Stimulated activated naive B cell treated with anti-CD40 and anti-IgM and Interleukin-4, amounts not matched to agents 10 μg/mL and 1 μg/mL and 100 μg/mL, for 72 hours (primary cell): ENCODE results near the gene TCF7L1.
"Not testable (repeated sequence)": the region's sequence is repeated elsewhere in the genome, so short reads cannot be mapped to it uniquely, and the experiment has no call there.

Experiments used
- ATAC-seq, 2 donors: fragments of 150-1000 bp; cut with Tn5 transposase; replicated peaks; 2 replicates each; pipeline ENCODE4 v1.10.0; 2021; ENCODE audit warnings: moderate library complexity in 1 of 2
- DNase-seq: peaks from one replicate; pipeline ENCODE4 v3.0.0; 2021
- H3K27ac Mint-ChIP-seq: one replicate; pipeline ENCODE4 v1.8.0; 2022; ENCODE audit warnings: mild to moderate bottlenecking, mixed read lengths
- H3K27me3 Mint-ChIP-seq, 2 donors: one replicate each; pipeline ENCODE4 v1.8.0; 2022; ENCODE audit warnings: mixed read lengths in 2 of 2
- H3K36me3 Mint-ChIP-seq, 2 donors: one replicate each; pipeline ENCODE4 v1.8.0; 2022; ENCODE audit warnings: mixed read lengths in 2 of 2, mild to moderate bottlenecking in 1 of 2
- H3K4me1 Mint-ChIP-seq, 2 donors: one replicate each; pipeline ENCODE4 v1.8.0; 2022; ENCODE audit warnings: mixed read lengths in 2 of 2, mild to moderate bottlenecking in 1 of 2
- H3K4me3 Mint-ChIP-seq, 2 donors: one replicate each; pipeline ENCODE4 v1.8.0; 2022; ENCODE audit warnings: mild to moderate bottlenecking in 2 of 2, mixed read lengths in 2 of 2, moderate library complexity in 1 of 2
- H3K9me3 Mint-ChIP-seq, 2 donors: one replicate each; pipeline ENCODE4 v1.8.0; 2022; ENCODE audit warnings: mixed read lengths in 2 of 2, mild to moderate bottlenecking in 1 of 2

TCF7L1 gene

GRCh38 chr2:85191157-85191556 is 58.0 kb downstream of the TCF7L1 start:
- no peaks in the 10 kb centered on the region for H3K36me3 Mint-ChIP-seq
- no peak overlapping the region for H3K4me3 Mint-ChIP-seq
- H3K27me3 Mint-ChIP-seq: peaks cover 9 to 29% of the 10 kb centered on the region in 2 donors
- no peaks in the 10 kb centered on the region for H3K4me1 Mint-ChIP-seq
- no peak for ATAC-seq
- no peak for DNase-seq
- H3K9me3 Mint-ChIP-seq: peaks cover 0 to 1% of the 10 kb centered on the region in 2 donors
- no peak overlapping the region for H3K27ac Mint-ChIP-seq

- DNase-seq: no peak
- no peaks in the 10 kb centered on the region for H3K36me3 Mint-ChIP-seq
- peaks cover 7 to 23% of the 10 kb centered on the region in 2 donors for H3K27me3 Mint-ChIP-seq
- H3K27ac Mint-ChIP-seq: no peak overlapping the region
- H3K4me1 Mint-ChIP-seq: no peaks in the 10 kb centered on the region
- no peak for ATAC-seq
- no peak overlapping the region for H3K4me3 Mint-ChIP-seq
- H3K9me3 Mint-ChIP-seq: peaks cover 0 to 1% of the 10 kb centered on the region in 2 donors
Measured at GRCh38 chr2:85194780-85195480, 61.7 kb downstream of the TCF7L1 start.

- Mint-ChIP-seq H3K36me3 (no peaks in the 10 kb centered on the region), H3K4me1 (no peaks in the 10 kb centered on the region), H3K27me3 (peaks cover 3 to 17% of the 10 kb centered on the region in 2 donors), H3K4me3 (no peak overlapping the region), H3K9me3 (peaks cover 0 to 1% of the 10 kb centered on the region in 2 donors), H3K27ac (no peak overlapping the region)
- no peak for DNase-seq
- ATAC-seq: no peak
Measured at GRCh38 chr2:85195956-85196355, 62.8 kb downstream of the TCF7L1 start.

GRCh38 chr2:85199698-85200097 is 66.5 kb downstream of the TCF7L1 start:
- no peak for DNase-seq
- Mint-ChIP-seq H3K4me3 (no peak overlapping the region), H3K9me3 (no peaks in the 10 kb centered on the region), H3K27ac (no peak overlapping the region), H3K27me3 (peaks cover 3 to 12% of the 10 kb centered on the region in 2 donors), H3K36me3 (no peaks in the 10 kb centered on the region), H3K4me1 (no peaks in the 10 kb centered on the region)
- ATAC-seq: no peak

- no peak for ATAC-seq
- no peaks in the 10 kb centered on the region for H3K9me3 Mint-ChIP-seq
- H3K4me1 Mint-ChIP-seq: no peaks in the 10 kb centered on the region
- H3K4me3 Mint-ChIP-seq: no peak overlapping the region
- peaks cover 15 to 21% of the 10 kb centered on the region in 2 donors for H3K27me3 Mint-ChIP-seq
- H3K27ac Mint-ChIP-seq: no peak overlapping the region
- H3K36me3 Mint-ChIP-seq: no peaks in the 10 kb centered on the region
- DNase-seq: no peak
Measured at GRCh38 chr2:85209887-85210286, 76.7 kb downstream of the TCF7L1 start.

GRCh38 chr2:85210511-85210910 is 77.3 kb downstream of the TCF7L1 start:
- peaks cover 21% of the 10 kb centered on the region in 2 donors for H3K27me3 Mint-ChIP-seq
- H3K4me1 Mint-ChIP-seq: no peaks in the 10 kb centered on the region
- H3K4me3 Mint-ChIP-seq: no peak overlapping the region
- no peaks in the 10 kb centered on the region for H3K9me3 Mint-ChIP-seq
- H3K27ac Mint-ChIP-seq: no peak overlapping the region
- ATAC-seq (no peak), DNase-seq (no peak)
- H3K36me3 Mint-ChIP-seq: no peaks in the 10 kb centered on the region

GRCh38 chr2:85211606-85212005 is 78.4 kb downstream of the TCF7L1 start:
- H3K27ac Mint-ChIP-seq, DNase-seq, H3K9me3 Mint-ChIP-seq, H3K4me3 Mint-ChIP-seq, H3K4me1 Mint-ChIP-seq, ATAC-seq, H3K36me3 Mint-ChIP-seq: not testable (repeated sequence)
- H3K27me3 Mint-ChIP-seq: peaks cover 24 to 30% of the 10 kb centered on the region in 2 donors

GRCh38 chr2:85212841-85213240 is 79.6 kb downstream of the TCF7L1 start:
- peaks cover 29% of the 10 kb centered on the region in 2 donors for H3K27me3 Mint-ChIP-seq
- DNase-seq: no peak

GRCh38 chr2:85213404-85213803 is 80.2 kb downstream of the TCF7L1 start:
- no peaks in the 10 kb centered on the region for H3K4me1 Mint-ChIP-seq
- no peak overlapping the region for H3K4me3 Mint-ChIP-seq
- H3K36me3 Mint-ChIP-seq: no peaks in the 10 kb centered on the region

More at GRCh38 chr2:85212841-85213240, 79.6 kb downstream of the TCF7L1 start:
- Mint-ChIP-seq H3K27ac (no peak overlapping the region), H3K36me3 (no peaks in the 10 kb centered on the region), H3K4me1 (no peaks in the 10 kb centered on the region), H3K4me3 (no peak overlapping the region), H3K9me3 (no peaks in the 10 kb centered on the region)
- ATAC-seq: no peak

GRCh38 chr2:85213901-85214512 is 80.8 kb downstream of the TCF7L1 start:
- Mint-ChIP-seq H3K27ac (no peak overlapping the region), H3K4me3 (no peak overlapping the region), H3K36me3 (no peaks in the 10 kb centered on the region)

More at GRCh38 chr2:85213404-85213803, 80.2 kb downstream of the TCF7L1 start:
- DNase-seq: no peak
- no peaks in the 10 kb centered on the region for H3K9me3 Mint-ChIP-seq
- H3K27ac Mint-ChIP-seq: no peak overlapping the region
- peaks cover 29% of the 10 kb centered on the region in 2 donors for H3K27me3 Mint-ChIP-seq
- no peak for ATAC-seq

GRCh38 chr2:85215081-85215447 is 81.9 kb downstream of the TCF7L1 start:
- DNase-seq (no peak), ATAC-seq (no peak)
- H3K27me3 Mint-ChIP-seq: peaks cover 29 to 33% of the 10 kb centered on the region in 2 donors
- no peak overlapping the region for H3K4me3 Mint-ChIP-seq
- no peaks in the 10 kb centered on the region for H3K36me3 Mint-ChIP-seq
- H3K4me1 Mint-ChIP-seq: no peaks in the 10 kb centered on the region
- H3K9me3 Mint-ChIP-seq: no peaks in the 10 kb centered on the region
- no peak overlapping the region for H3K27ac Mint-ChIP-seq

More at GRCh38 chr2:85213901-85214512, 80.8 kb downstream of the TCF7L1 start:
- no peaks in the 10 kb centered on the region for H3K9me3 Mint-ChIP-seq
- ATAC-seq: no peak
- H3K4me1 Mint-ChIP-seq: no peaks in the 10 kb centered on the region
- H3K27me3 Mint-ChIP-seq: peaks cover 29% of the 10 kb centered on the region in 2 donors
- no peak for DNase-seq

- Mint-ChIP-seq H3K4me1 (no peaks in the 10 kb centered on the region), H3K27me3 (peaks cover 29 to 30% of the 10 kb centered on the region in 2 donors), H3K9me3 (no peaks in the 10 kb centered on the region), H3K27ac (no peak overlapping the region), H3K36me3 (no peaks in the 10 kb centered on the region), H3K4me3 (no peak overlapping the region)
- DNase-seq (no peak), ATAC-seq (no peak)
Measured at GRCh38 chr2:85215448-85216401, 82.5 kb downstream of the TCF7L1 start.

- Mint-ChIP-seq H3K36me3 (no peaks in the 10 kb centered on the region), H3K4me1 (no peaks in the 10 kb centered on the region), H3K27me3 (peaks cover 34 to 37% of the 10 kb centered on the region in 2 donors), H3K27ac (no peak overlapping the region), H3K9me3 (no peaks in the 10 kb centered on the region), H3K4me3 (no peak overlapping the region)
- ATAC-seq (no peak), DNase-seq (no peak)
Measured at GRCh38 chr2:85216927-85217326, 83.7 kb downstream of the TCF7L1 start.

GRCh38 chr2:85221067-85221691 is 88.0 kb downstream of the TCF7L1 start:
- Mint-ChIP-seq H3K4me1 (no peaks in the 10 kb centered on the region), H3K9me3 (no peaks in the 10 kb centered on the region), H3K36me3 (no peaks in the 10 kb centered on the region), H3K27ac (no peak overlapping the region), H3K4me3 (no peak overlapping the region), H3K27me3 (peaks cover 26 to 27% of the 10 kb centered on the region in 2 donors)
- ATAC-seq (no peak), DNase-seq (no peak)
